GM12878 (cell line): ENCODE data around the gene MMP14.

Experiments
- ASH2L ChIP-seq: fragments of 300-600, 200-600 bp; sonication (generic); IDR thresholded peaks from 2 replicates; pipeline ENCODE4 v1.6.1; 2017; ENCODE audit warnings: low read depth, mild to moderate bottlenecking, borderline replicate concordance
- EP300 ChIP-seq, 2 experiments: fragments of 150-350 bp in 1 of 2; IDR thresholded peaks; 2 replicates each; pipeline ENCODE4 v1.6.1; 2011 to 2012; ENCODE audit warnings: low read depth in 2 of 2, low read length in 2 of 2, borderline replicate concordance in 1 of 2, improper control_type of control experiment in 1 of 2, inconsistent platforms in 1 of 2; ENCODE audit not compliant: control insufficient read depth in 1 of 2
- JUND ChIP-seq: IDR thresholded peaks from 2 replicates; pipeline ENCODE4 v1.6.1; 2012; ENCODE audit warnings: low read depth, mild to moderate bottlenecking, low read length, improper control_type of control experiment, moderate library complexity
- POLR2A ChIP-seq: IDR thresholded peaks from 2 replicates; pipeline ENCODE4 v1.6.1; 2011; ENCODE audit warnings: low read depth, mild to moderate bottlenecking, low read length
- POLR2AphosphoS2 ChIP-seq: IDR thresholded peaks from 2 replicates; pipeline ENCODE4 v1.6.1; 2011; ENCODE audit warnings: low read depth, mild to moderate bottlenecking, low read length, improper control_type of control experiment, moderate library complexity
- POLR2AphosphoS5 ChIP-seq: IDR thresholded peaks from 2 replicates; pipeline ENCODE4 v1.6.1; 2011; ENCODE audit warnings: mild to moderate bottlenecking, low read length, inconsistent platforms
- SP1 ChIP-seq: IDR thresholded peaks from one replicate; pipeline ENCODE4 v1.6.1; 2011; ENCODE audit warnings: low read depth, low read length
- TCF7 ChIP-seq: IDR thresholded peaks from 2 replicates; pipeline ENCODE4 v1.6.1; 2014; ENCODE audit warnings: antibody characterized with exemption, borderline replicate concordance
- ZNF217 ChIP-seq: fragments of 450-650 bp; IDR thresholded peaks from 2 replicates; pipeline ENCODE4 v1.6.1; 2017; ENCODE audit warnings: antibody characterized with exemption, mild to moderate bottlenecking
- TF ChIP-seq, protein P1 (sequence below): IDR thresholded peaks from 2 replicates; pipeline ENCODE4 v1.6.1; 2011; ENCODE audit warnings: mild to moderate bottlenecking, low read depth, low read length, moderate library complexity; ENCODE audit not compliant: insufficient replicate concordance
- TF ChIP-seq, protein P2 (sequence below), 3 experiments: IDR thresholded peaks in 2 of 3; conservative IDR thresholded peaks in 1 of 3; 2 replicates each; pipeline ENCODE4 v1.5.1; 2011; ENCODE audit warnings: low read depth in 3 of 3, low read length in 3 of 3, mild to moderate bottlenecking in 3 of 3, control low read depth in 2 of 3, moderate library complexity in 2 of 3, inconsistent platforms in 1 of 3, mixed read lengths in 1 of 3; ENCODE audit not compliant: control insufficient read depth in 2 of 3, insufficient read depth in 1 of 3; ENCODE audit errors: extremely low read depth in 1 of 3
- TF ChIP-seq, protein P3 (sequence below): fragments of 450-650 bp; IDR thresholded peaks from 2 replicates; pipeline ENCODE4 v1.6.1; 2017; ENCODE audit warnings: antibody characterized with exemption, mild to moderate bottlenecking, moderate library complexity
- TF ChIP-seq, protein P4 (sequence below): IDR thresholded peaks from 2 replicates; pipeline ENCODE4 v1.6.1; 2012; ENCODE audit warnings: low read depth, low read length, improper control_type of control experiment

DNA sequence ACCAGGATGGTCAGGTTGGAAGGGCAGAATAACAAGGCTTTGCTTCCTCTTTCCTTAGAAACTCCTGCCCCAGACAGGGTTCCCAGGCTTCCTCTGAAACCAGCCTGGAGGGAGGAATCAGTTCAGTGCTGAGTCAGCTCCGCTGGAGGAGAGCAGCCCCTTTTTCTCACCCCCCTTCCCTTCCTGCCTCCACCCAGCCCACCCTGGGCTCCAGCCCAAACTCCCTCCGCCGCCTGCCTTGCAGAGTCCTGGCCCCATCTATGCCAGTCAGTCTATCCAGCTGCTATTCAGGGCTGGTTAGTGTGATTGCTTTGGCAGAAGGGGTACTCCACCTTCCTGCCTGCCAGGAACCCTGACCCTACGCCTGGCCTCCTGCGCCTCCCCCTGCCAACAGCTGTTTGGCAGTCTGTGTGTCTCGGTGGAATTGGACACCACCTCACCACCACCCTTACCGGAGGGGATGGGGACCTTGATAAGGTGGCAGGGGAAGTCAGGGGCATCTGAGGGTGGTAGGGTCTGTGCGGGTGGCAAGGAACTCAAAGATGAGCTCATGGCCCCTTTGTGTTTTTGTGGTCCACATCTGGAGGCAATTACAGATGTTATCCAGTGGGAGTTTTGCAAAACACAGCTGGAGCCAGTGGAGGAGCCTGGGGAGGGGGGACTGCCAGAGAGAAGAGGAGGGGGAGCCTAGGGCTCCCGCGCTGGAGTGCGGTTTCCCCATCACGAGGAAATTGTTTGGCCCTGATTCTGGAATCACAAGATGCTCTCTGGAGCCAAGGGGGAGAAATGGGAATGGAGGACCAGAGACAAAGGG is 12.2 kb downstream of the MMP14 start:
- TF ChIP-seq ASH2L (no peak), POLR2A (no peak), TCF7 (no peak), JUND (no peak), ZNF217 (no peak), POLR2AphosphoS5 (no peak), POLR2AphosphoS2 (no peak), SP1 (no peak), EP300 (IDR thresholded peaks at IDR 0.05; ENCODE audit: borderline replicate concordance in 1 of 2, control insufficient read depth in 1 of 2, low read depth in 2 of 2, low read length in 2 of 2) (no peak)
- TF ChIP-seq, protein P1, sequence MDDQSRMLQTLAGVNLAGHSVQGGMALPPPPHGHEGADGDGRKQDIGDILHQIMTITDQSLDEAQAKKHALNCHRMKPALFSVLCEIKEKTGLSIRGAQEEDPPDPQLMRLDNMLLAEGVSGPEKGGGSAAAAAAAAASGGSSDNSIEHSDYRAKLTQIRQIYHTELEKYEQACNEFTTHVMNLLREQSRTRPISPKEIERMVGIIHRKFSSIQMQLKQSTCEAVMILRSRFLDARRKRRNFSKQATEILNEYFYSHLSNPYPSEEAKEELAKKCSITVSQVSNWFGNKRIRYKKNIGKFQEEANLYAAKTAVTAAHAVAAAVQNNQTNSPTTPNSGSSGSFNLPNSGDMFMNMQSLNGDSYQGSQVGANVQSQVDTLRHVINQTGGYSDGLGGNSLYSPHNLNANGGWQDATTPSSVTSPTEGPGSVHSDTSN: no peak
- TF ChIP-seq, protein P2, sequence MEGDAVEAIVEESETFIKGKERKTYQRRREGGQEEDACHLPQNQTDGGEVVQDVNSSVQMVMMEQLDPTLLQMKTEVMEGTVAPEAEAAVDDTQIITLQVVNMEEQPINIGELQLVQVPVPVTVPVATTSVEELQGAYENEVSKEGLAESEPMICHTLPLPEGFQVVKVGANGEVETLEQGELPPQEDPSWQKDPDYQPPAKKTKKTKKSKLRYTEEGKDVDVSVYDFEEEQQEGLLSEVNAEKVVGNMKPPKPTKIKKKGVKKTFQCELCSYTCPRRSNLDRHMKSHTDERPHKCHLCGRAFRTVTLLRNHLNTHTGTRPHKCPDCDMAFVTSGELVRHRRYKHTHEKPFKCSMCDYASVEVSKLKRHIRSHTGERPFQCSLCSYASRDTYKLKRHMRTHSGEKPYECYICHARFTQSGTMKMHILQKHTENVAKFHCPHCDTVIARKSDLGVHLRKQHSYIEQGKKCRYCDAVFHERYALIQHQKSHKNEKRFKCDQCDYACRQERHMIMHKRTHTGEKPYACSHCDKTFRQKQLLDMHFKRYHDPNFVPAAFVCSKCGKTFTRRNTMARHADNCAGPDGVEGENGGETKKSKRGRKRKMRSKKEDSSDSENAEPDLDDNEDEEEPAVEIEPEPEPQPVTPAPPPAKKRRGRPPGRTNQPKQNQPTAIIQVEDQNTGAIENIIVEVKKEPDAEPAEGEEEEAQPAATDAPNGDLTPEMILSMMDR (IDR thresholded peaks at IDR 0.05 in 2 of 3, conservative IDR thresholded peaks at IDR 0.05 in 1 of 3; ENCODE audit: control insufficient read depth in 2 of 3, extremely low read depth in 1 of 3, insufficient read depth in 1 of 3, low read depth in 3 of 3, low read length in 3 of 3): no peak
- TF ChIP-seq, protein P3, sequence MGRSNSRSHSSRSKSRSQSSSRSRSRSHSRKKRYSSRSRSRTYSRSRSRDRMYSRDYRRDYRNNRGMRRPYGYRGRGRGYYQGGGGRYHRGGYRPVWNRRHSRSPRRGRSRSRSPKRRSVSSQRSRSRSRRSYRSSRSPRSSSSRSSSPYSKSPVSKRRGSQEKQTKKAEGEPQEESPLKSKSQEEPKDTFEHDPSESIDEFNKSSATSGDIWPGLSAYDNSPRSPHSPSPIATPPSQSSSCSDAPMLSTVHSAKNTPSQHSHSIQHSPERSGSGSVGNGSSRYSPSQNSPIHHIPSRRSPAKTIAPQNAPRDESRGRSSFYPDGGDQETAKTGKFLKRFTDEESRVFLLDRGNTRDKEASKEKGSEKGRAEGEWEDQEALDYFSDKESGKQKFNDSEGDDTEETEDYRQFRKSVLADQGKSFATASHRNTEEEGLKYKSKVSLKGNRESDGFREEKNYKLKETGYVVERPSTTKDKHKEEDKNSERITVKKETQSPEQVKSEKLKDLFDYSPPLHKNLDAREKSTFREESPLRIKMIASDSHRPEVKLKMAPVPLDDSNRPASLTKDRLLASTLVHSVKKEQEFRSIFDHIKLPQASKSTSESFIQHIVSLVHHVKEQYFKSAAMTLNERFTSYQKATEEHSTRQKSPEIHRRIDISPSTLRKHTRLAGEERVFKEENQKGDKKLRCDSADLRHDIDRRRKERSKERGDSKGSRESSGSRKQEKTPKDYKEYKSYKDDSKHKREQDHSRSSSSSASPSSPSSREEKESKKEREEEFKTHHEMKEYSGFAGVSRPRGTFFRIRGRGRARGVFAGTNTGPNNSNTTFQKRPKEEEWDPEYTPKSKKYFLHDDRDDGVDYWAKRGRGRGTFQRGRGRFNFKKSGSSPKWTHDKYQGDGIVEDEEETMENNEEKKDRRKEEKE: no peak
- TF ChIP-seq, protein P4, sequence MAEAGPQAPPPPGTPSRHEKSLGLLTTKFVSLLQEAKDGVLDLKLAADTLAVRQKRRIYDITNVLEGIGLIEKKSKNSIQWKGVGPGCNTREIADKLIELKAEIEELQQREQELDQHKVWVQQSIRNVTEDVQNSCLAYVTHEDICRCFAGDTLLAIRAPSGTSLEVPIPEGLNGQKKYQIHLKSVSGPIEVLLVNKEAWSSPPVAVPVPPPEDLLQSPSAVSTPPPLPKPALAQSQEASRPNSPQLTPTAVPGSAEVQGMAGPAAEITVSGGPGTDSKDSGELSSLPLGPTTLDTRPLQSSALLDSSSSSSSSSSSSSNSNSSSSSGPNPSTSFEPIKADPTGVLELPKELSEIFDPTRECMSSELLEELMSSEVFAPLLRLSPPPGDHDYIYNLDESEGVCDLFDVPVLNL: no peak
